HG02763 (cell line): Measurements from ENCODE around the gene KRCC1.

ENCODE experiments used
- ATAC-seq: cut with Tn5 transposase; IDR thresholded peaks from one replicate; pipeline ENCODE4 v1.9.1; 2021; ENCODE audit warnings: mild to moderate bottlenecking, moderate library complexity; ENCODE audit not compliant: unreplicated experiment

Gene KRCC1

GRCh38 chr2:88077080-88077479, 21.5 kb upstream of the KRCC1 start:
- no peak for ATAC-seq

DNA sequence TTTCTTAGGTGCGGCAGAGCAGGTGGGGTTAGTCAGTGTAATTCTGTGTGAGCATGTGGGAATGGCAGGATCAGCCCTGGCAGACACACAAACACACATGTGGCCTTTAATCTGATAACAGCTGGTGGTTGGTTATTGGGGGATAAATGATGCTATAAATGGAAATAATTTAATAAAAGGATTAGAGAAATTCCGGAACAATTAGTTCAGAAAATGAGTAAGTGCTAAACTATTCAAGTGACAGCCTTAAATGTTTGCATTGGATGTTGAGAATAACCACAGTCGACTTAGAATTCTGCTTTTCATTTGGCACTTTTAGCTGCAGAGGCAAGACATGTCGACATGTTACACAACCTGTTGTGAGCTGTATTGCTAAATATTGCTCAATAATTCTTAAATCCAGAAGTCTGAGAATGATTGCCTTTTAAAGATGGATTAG, 19.3 kb upstream of the KRCC1 start:
- ATAC-seq: no peak

DNA sequence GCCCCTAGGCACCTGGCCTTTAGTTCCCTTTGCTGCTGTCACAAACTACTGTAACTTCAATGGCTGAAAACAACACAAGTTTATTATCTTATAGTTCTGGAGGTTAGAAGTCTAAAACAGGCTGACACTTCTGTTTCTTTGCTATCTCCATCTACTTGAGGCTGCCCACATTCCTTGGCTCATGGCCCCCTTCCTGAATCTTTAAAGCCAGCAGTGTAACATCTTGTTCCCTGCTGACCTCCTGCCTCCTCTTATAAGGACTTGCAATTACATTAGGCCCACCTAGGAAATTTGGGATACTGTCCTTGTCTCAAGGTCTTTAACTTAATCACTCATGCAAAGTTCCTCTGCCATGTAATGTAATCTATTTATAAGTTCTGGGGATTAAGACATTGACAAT, 18.6 kb upstream of the KRCC1 start:
- ATAC-seq: no peak

- no peak for ATAC-seq
Observed at GRCh38 chr2:88071365-88071764, 15.8 kb upstream of the KRCC1 start.

DNA sequence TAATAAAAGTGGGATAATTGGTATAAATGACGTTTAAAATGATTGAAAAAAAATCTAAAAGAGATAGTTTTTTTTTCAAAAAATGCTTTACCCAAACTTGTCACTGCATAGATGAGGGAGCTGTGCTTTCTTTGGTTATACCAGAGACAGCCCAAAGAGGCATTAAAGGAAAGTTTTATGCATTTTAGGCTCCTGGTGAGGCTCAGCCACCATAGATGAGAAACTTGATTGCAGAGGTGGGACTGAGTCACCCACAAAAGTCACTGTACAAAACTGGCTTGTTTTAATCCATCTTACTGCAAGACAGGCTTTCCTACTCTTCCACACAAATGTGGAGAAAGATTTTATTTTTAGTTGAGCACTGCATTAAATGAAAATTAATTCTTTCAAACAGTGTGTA, 14.5 kb upstream of the KRCC1 start:
- no peak for ATAC-seq

DNA sequence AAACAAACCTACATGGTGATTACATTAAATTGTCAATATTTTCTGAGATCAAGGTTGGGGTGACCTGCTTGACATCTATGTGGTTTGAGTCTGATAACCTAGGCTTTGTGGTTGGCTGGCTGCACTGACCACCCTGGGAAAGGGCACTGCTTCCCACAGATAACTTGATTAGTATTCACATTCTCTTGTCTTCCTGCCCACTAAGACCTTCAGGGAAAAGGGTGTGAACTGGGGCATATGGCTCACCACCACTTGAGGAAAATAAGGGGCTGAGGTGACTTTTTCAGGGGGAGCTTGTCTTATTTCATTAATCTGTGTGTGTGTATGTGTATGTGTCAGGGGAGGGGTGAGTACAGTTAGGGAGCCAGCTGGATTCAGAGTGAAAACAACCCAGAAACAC, 13.5 kb upstream of the KRCC1 start:
- no peak for ATAC-seq

GRCh38 chr2:88068044-88068443, 12.5 kb upstream of the KRCC1 start:
- ATAC-seq: no peak

- ATAC-seq: no peak
Observed at GRCh38 chr2:88067598-88067997, 12.0 kb upstream of the KRCC1 start, which contains the start of gene SMYD1. TSS of gene SMYD1 (plus strand) at chr2:88067825. CDS start at chr2:88067865, 40 bp downstream.

- no peak for ATAC-seq
Observed at GRCh38 chr2:88067189-88067588, 11.6 kb upstream of the KRCC1 start.

GRCh38 chr2:88066543-88066942, 11.0 kb upstream of the KRCC1 start:
- ATAC-seq: no peak

GRCh38 chr2:88061295-88061694, 5.7 kb upstream of the KRCC1 start:
- ATAC-seq: no peak

DNA sequence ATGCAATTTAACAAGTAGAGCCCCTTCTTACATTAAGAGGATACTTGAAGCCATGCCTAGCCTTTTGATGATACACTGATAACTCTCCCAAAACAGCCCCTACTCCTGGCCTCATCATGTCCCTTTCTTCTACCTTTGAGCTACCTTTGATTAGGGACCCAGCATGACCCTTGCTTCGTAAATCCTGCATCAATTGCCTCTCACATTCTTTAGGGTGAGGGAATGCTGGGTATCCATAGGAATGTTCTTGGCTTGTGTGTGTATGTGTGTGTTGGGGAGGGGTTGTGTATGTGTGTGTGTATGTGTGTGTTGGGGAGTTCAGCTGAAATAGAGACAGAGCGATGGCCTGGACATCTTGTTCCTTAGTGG, 5.3 kb upstream of the KRCC1 start:
- ATAC-seq: no peak

GRCh38 chr2:88059979-88060906, 4.7 kb upstream of the KRCC1 start:
- ATAC-seq: peak; percentile 31

GRCh38 chr2:88058191-88058590, 2.6 kb upstream of the KRCC1 start:
- ATAC-seq: no peak

GRCh38 chr2:88057437-88057844, 1.9 kb upstream of the KRCC1 start:
- no peak for ATAC-seq

GRCh38 chr2:88054782-88055370, 707 bp downstream of the KRCC1 start:
- ATAC-seq: no peak

DNA sequence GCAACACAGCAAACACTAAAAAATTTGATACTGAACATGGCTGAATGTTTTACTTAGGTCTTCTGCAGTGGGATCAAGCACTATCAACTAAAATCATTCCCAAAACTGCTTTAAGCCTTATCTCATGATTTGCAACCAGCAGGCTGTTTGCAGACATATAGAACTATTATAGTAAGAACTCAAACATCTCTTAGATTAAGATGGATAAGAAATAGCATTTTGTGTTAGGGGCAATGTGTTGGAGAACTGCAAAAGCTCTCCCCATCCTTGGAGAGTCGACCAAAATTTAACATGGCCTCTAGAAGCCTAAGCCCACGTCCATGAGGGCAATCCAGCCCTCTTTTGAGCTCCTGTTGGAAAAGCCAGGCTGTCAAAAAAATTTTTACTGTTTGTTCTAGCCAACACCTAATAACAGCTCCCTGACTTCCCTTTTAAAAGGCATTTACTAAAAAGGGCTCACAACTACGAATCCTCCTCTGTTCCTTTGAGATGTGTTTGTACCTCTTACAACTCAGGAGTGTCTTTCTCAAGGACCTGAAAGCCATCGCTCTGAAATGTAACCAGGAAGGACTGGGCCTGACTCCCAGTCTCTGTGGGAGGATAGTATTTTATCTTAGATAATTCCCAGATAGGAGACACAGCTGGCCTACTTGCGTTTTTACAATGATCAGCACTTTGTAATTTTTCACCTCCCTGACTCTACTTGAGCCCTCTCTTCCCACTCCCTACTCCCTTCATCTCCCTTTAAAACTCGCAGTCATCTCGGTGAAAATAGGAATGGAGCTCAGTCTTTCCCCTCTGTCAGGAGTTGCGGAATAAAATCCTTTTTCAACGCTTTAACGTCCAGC, 1.4 kb downstream of the KRCC1 start:
- ATAC-seq: no peak

DNA sequence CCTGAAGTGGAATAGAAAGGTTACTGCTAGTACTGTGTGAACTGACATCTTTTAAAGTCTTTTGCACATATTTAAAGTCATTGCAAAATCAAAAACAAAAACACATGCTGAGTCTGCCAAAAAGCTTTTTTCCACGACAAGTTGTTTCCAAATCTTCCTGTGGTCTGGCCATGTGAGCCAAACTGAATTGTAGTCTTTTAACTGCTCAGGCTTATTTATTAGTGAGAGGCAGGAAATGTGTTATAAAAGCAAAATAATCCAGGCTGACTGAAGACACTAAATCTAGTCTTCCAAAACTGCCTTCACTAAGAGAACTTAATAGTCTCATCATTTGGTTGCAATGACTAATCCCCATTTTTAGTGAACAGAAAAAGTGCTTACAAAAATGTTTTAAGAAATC, 2.3 kb downstream of the KRCC1 start:
- ATAC-seq: no peak

DNA sequence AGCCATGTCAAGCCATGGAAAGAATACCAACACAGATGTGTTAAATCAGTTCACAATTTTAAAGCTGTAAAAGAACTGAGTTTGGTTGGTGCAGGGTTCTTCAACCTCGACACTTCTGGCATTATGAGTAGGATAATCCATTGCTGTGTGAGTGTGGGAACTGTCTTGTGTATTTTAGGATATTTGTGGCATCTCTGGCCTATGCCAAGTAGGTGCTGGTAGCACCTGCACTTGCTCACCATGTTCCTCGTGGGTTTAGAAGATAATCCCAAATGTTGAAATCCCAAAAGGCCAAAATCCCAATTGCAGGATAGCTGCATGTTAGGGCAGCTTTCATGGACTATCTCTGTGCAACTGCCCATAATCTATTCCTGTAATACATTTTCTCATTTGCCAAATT, 3.8 kb downstream of the KRCC1 start:
- ATAC-seq: no peak

DNA sequence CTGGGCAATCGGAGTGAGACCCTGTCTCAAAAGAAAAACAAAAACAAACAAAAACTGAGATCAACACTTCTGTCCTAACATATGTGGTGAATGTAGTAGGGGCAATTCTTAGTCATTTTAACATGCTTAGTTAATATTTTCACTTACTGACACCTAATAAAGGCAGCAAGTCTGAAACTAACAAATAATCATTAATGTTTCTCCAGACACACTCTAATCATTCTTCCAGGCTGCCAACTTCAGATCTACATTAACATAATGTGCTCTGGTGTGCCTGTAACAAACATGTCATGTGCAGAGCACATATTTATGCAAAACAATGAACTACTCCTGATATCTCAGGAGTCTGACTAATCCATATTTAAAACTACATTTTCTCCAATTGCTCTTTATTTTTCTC, 6.0 kb downstream of the KRCC1 start:
- no peak for ATAC-seq

DNA sequence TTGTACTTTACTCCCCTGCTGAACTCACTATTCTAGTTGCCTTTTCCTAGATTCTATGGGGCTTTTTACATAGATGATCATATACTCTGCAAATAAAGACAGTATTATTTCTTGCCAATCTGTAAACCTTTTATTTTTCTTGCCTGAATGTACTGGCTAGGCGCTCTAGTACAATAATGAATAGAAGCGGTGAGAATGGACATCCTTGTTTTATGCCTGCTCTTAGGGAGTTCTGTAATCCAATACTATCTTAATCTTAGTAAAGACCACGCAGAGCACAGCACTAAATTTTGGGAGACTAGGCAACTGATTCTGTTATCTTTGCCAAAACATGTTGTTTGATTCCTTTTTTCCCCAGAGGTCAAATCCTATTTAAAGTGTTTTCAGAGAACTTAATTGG, 7.0 kb downstream of the KRCC1 start:
- no peak for ATAC-seq
